ENCODE measurements around the gene RIT1.

DNA sequence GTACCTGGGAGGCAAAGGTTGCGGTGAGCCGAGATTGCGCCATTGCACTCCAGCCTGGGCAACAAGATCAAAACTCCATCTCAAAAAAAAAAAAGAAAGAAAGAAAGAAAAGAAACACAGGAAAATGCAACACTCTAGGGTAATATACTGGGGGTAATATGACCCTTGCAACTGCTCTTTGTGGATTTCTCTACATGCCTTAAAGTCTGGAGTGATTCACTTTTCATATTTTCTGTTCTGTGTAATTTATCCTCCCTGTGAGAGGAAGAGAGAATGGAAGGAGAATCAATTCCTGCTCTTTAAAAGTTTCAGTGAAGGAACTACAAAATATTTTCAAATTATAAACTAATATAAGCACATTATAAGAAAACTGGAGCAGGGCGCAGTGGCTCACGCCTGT is 22.7 kb downstream of the RIT1 start:
- TF ChIP-seq, protein P1, sequence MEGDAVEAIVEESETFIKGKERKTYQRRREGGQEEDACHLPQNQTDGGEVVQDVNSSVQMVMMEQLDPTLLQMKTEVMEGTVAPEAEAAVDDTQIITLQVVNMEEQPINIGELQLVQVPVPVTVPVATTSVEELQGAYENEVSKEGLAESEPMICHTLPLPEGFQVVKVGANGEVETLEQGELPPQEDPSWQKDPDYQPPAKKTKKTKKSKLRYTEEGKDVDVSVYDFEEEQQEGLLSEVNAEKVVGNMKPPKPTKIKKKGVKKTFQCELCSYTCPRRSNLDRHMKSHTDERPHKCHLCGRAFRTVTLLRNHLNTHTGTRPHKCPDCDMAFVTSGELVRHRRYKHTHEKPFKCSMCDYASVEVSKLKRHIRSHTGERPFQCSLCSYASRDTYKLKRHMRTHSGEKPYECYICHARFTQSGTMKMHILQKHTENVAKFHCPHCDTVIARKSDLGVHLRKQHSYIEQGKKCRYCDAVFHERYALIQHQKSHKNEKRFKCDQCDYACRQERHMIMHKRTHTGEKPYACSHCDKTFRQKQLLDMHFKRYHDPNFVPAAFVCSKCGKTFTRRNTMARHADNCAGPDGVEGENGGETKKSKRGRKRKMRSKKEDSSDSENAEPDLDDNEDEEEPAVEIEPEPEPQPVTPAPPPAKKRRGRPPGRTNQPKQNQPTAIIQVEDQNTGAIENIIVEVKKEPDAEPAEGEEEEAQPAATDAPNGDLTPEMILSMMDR (IDR thresholded peaks at IDR 0.05): no peak
- no peak for TF ChIP-seq POLR2A (IDR thresholded peaks at IDR 0.05)

Data from adrenal gland (tissue), 5 donors.